Measurements from ENCODE around the gene DLG4.

DLG4 gene

GRCh38 chr17:7174603-7175326, 44.9 kb downstream of the DLG4 start:
- POLR2A ChIA-PET = no interaction called here
- Histone ChIP-seq H3K36me3 (ENCODE audit: control insufficient read depth in 2 of 2, insufficient read depth in 1 of 2, low read length in 2 of 2) (no peaks in the 10 kb centered on the region; a peak in 1 of 3 replicates), H3K27ac (ENCODE audit: extremely low read depth, low read depth, low read length) (no peak overlapping the region), H3K9me3 (ENCODE audit: control insufficient read depth, insufficient read depth, low read depth, low read length) (no peaks in the 10 kb centered on the region), H3K4me3 (ENCODE audit: low read depth, low read length) (no peak overlapping the region), H3K4me1 (ENCODE audit: control insufficient read depth, insufficient read depth, low read length) (peaks cover 8% of the 10 kb centered on the region)
- CTCF ChIA-PET = interaction anchor here (0.7 kb wide), 1 partner anchor 7 kb away, joined by 3 read pairs; no protein-coding TSS in a partner anchor
- TF ChIP-seq REPIN1 (tag by site-specific recombination; IDR thresholded peaks at IDR 0.05; ENCODE audit: low read depth) = no peak
- TF ChIP-seq ZNF223 (tag by site-specific recombination; IDR thresholded peaks at IDR 0.05) = no peak
- TF ChIP-seq ZNF184 (tag by site-specific recombination; IDR thresholded peaks at IDR 0.05) = no peak
- TF ChIP-seq ZNF514 (tag by site-specific recombination; IDR thresholded peaks at IDR 0.05) = 0 out of 2 replicates have a peak, but pooled peaks have one; percentile 36
- peak; percentile 55; the same call in 1 of the 2 replicates for TF ChIP-seq ZNF324 (tag by site-specific recombination; IDR thresholded peaks at IDR 0.05)
- TF ChIP-seq ZNF639 (tag by site-specific recombination; IDR thresholded peaks at IDR 0.05) = no peak
- 0 out of 2 replicates have a peak, but pooled peaks have one; percentile 19 for TF ChIP-seq ZSCAN18 (tag by site-specific recombination; IDR thresholded peaks at IDR 0.05)
- TF ChIP-seq ZNF112 (tag by site-specific recombination; IDR thresholded peaks at IDR 0.05) = peak; percentile 5; the same call in 1 of the 2 replicates
- no peak for TF ChIP-seq ZNF580 (tag by site-specific recombination; IDR thresholded peaks at IDR 0.05)
- no peak for TF ChIP-seq ZNF24 (tag by site-specific recombination; IDR thresholded peaks at IDR 0.05)
- no peak for TF ChIP-seq ZNF169 (tag by site-specific recombination; IDR thresholded peaks at IDR 0.05)
- TF ChIP-seq ZNF19 (tag by site-specific recombination; IDR thresholded peaks at IDR 0.05; ENCODE audit: low read depth) = no peak
- peak; percentile 61; the same call in 1 of the 2 replicates for TF ChIP-seq ZNF785 (tag by site-specific recombination; IDR thresholded peaks at IDR 0.05)
- TF ChIP-seq ZNF610 (tag by site-specific recombination; IDR thresholded peaks at IDR 0.05; ENCODE audit: borderline replicate concordance) = no peak
- TF ChIP-seq PRDM2 (tag by site-specific recombination; IDR thresholded peaks at IDR 0.05; ENCODE audit: borderline replicate concordance) = no peak
- TF ChIP-seq MZF1 (tag by site-specific recombination; IDR thresholded peaks at IDR 0.05; ENCODE audit: borderline replicate concordance) = no peak
- no peak for TF ChIP-seq PBX3 (CRISPR knock-in tag; IDR thresholded peaks at IDR 0.05)
- TF ChIP-seq ELK4 (IDR thresholded peaks at IDR 0.05; ENCODE audit: borderline replicate concordance, low read depth, low read length) = no peak
- TF ChIP-seq KLF17 (tag by site-specific recombination; IDR thresholded peaks at IDR 0.05) = no peak
- 0 out of 2 replicates have a peak, but pooled peaks have one; percentile 7 for TF ChIP-seq ZNF16 (tag by site-specific recombination; IDR thresholded peaks at IDR 0.05; ENCODE audit: low read depth)
- no peak for TF ChIP-seq ZNF645 (tag by site-specific recombination; IDR thresholded peaks at IDR 0.05)
- no peak for TF ChIP-seq ZBTB21 (tag by site-specific recombination; IDR thresholded peaks at IDR 0.05)
- TF ChIP-seq ZNF837 (tag by site-specific recombination; IDR thresholded peaks at IDR 0.05) = peak; percentile 5; the same call in 1 of the 2 replicates

All from HEK293 (cell line).